GM19395 (cell line): ENCODE measurements around the gene TESK1.
A peak's percentile ranks its signal among the peaks of the same experiment; 100 is the strongest.
"Not testable (repeated sequence)": the region's sequence is repeated elsewhere in the genome, so short reads cannot be mapped to it uniquely, and the experiment has no call there.

ENCODE experiments used
- ATAC-seq: cut with Tn5 transposase; IDR thresholded peaks from one replicate; pipeline ENCODE4 v1.9.1; 2021; ENCODE audit warnings: mild to moderate bottlenecking, moderate library complexity; ENCODE audit not compliant: unreplicated experiment

Gene TESK1

GRCh38 chr9:35612843-35613242 is 7.8 kb downstream of the TESK1 start:
- no peak for ATAC-seq

- no peak for ATAC-seq
Observed at GRCh38 chr9:35615981-35616680, 11.1 kb downstream of the TESK1 start.

GRCh38 chr9:35616681-35617459 is 11.8 kb downstream of the TESK1 start:
- peak; percentile 43 for ATAC-seq

GRCh38 chr9:35617548-35617947 is 12.5 kb downstream of the TESK1 start:
- no peak for ATAC-seq

GRCh38 chr9:35618325-35618727 is 13.3 kb downstream of the TESK1 start, which contains the start of gene CD72:
Gene CD72, minus strand, starts transcription at chr9:35618413. Its CDS starts 110 bp downstream, at chr9:35618303.
- ATAC-seq: no peak

GRCh38 chr9:35618854-35619799 is 14.1 kb downstream of the TESK1 start:
- ATAC-seq: peak; percentile 54

- peak; percentile 51 for ATAC-seq
Observed at GRCh38 chr9:35619800-35620158, 14.7 kb downstream of the TESK1 start.

GRCh38 chr9:35627575-35627974 is 22.5 kb downstream of the TESK1 start:
- no peak for ATAC-seq

GRCh38 chr9:35628389-35628991 is 23.4 kb downstream of the TESK1 start:
- ATAC-seq: no peak

- no peak for ATAC-seq
Observed at GRCh38 chr9:35629597-35629996, 24.5 kb downstream of the TESK1 start.

- no peak for ATAC-seq
Observed at GRCh38 chr9:35635730-35636129, 30.7 kb downstream of the TESK1 start.

GRCh38 chr9:35636135-35636876 is 31.2 kb downstream of the TESK1 start:
- ATAC-seq: no peak

GRCh38 chr9:35636877-35637246 is 31.8 kb downstream of the TESK1 start:
- ATAC-seq: not testable (repeated sequence)

- ATAC-seq: not testable (repeated sequence)
Observed at GRCh38 chr9:35637427-35637955, 32.4 kb downstream of the TESK1 start.

GRCh38 chr9:35638751-35639150 is 33.7 kb downstream of the TESK1 start:
- not testable (repeated sequence) for ATAC-seq

GRCh38 chr9:35639225-35639624 is 34.2 kb downstream of the TESK1 start:
- not testable (repeated sequence) for ATAC-seq

- no peak for ATAC-seq
Observed at GRCh38 chr9:35639631-35640030, 34.6 kb downstream of the TESK1 start.

GRCh38 chr9:35640431-35640830 is 35.4 kb downstream of the TESK1 start:
- ATAC-seq: not testable (repeated sequence)

GRCh38 chr9:35641478-35641877 is 36.4 kb downstream of the TESK1 start:
- not testable (repeated sequence) for ATAC-seq

- ATAC-seq: no peak
Observed at GRCh38 chr9:35643046-35643445, 38.0 kb downstream of the TESK1 start.
